ENCODE data around the gene DIAPH1. TPM values are rescaled to one million over a fixed set of nuclear protein-coding genes. Genes with fewer than 3 reads are reported as not detected.

DIAPH1 gene
- total RNA-seq, 3 donors from 2014 or later = 58.8 to 64.8 (median 63.6) TPM

DNA sequence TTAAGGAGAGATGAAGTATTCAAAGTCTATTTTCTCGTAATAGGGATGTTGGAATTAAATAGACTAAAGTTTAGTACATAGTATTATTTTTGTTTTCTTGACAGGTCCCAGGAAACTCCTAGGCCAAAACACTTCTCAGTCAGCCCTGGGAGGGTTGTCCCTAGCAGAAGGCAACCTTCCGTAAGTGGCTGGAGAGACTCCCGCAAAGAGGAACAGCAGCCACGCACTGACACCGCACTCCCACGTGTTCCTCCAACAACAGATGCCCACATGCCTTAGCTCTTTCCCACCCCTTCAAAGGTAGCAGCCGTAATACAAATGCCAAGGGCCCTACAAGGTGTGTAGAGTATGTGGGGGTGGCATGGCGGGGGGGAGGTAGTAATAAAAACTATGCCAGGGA is 101.5 kb downstream of the DIAPH1 start:
- no peak for DNase-seq (ENCODE audit: low spot score in 2 of 2)
- intact Hi-C loops (cut with DNase I; ENCODE audit: low total_unique reads) = no loop called here
- Histone ChIP-seq H3K4me1 (peaks cover 7 to 21% of the 10 kb centered on the region in 2 donors), H3K27ac (peak overlapping the region in 1 of 2 donors; percentile 52), H3K27me3 (no peaks in the 10 kb centered on the region), H3K36me3 (no peaks in the 10 kb centered on the region), H3K9me3 (no peaks in the 10 kb centered on the region), H3K4me3 (no peak overlapping the region)
- TF ChIP-seq POLR2A (IDR thresholded peaks at IDR 0.05) = no peak
- TF ChIP-seq, protein P1, sequence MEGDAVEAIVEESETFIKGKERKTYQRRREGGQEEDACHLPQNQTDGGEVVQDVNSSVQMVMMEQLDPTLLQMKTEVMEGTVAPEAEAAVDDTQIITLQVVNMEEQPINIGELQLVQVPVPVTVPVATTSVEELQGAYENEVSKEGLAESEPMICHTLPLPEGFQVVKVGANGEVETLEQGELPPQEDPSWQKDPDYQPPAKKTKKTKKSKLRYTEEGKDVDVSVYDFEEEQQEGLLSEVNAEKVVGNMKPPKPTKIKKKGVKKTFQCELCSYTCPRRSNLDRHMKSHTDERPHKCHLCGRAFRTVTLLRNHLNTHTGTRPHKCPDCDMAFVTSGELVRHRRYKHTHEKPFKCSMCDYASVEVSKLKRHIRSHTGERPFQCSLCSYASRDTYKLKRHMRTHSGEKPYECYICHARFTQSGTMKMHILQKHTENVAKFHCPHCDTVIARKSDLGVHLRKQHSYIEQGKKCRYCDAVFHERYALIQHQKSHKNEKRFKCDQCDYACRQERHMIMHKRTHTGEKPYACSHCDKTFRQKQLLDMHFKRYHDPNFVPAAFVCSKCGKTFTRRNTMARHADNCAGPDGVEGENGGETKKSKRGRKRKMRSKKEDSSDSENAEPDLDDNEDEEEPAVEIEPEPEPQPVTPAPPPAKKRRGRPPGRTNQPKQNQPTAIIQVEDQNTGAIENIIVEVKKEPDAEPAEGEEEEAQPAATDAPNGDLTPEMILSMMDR (IDR thresholded peaks at IDR 0.05) = no peak
- no peak for TF ChIP-seq POLR2AphosphoS5 (IDR thresholded peaks at IDR 0.05)

DNA sequence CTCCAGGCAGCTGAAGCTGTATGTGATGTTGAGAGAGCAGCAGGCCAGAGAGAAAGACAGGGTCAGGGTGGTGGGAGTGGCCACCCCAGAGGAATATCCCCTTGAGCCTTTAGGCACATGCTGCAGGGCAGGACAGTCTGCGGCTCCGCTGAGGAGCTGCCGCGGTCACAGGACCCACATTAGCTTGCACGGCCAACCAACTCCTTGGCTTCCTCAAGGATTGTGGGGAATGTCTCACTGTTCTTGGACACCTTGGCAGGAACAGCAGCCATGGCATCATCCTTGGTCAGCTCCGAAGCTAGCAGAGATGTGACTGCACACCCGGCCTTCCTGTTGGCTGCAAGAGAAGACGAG is 102.2 kb downstream of the DIAPH1 start:
- no peak for TF ChIP-seq POLR2A (IDR thresholded peaks at IDR 0.05)
- Histone ChIP-seq H3K27me3 (no peaks in the 10 kb centered on the region), H3K36me3 (no peaks in the 10 kb centered on the region), H3K4me1 (peaks cover 7 to 15% of the 10 kb centered on the region in 2 donors), H3K9me3 (no peaks in the 10 kb centered on the region), H3K27ac (peak overlapping the region; percentile 52 to 90), H3K4me3 (no peak overlapping the region)
- DNase-seq (ENCODE audit: low spot score in 2 of 2) = no peak
- intact Hi-C loops (cut with DNase I; ENCODE audit: low total_unique reads) = no loop called here

DNA sequence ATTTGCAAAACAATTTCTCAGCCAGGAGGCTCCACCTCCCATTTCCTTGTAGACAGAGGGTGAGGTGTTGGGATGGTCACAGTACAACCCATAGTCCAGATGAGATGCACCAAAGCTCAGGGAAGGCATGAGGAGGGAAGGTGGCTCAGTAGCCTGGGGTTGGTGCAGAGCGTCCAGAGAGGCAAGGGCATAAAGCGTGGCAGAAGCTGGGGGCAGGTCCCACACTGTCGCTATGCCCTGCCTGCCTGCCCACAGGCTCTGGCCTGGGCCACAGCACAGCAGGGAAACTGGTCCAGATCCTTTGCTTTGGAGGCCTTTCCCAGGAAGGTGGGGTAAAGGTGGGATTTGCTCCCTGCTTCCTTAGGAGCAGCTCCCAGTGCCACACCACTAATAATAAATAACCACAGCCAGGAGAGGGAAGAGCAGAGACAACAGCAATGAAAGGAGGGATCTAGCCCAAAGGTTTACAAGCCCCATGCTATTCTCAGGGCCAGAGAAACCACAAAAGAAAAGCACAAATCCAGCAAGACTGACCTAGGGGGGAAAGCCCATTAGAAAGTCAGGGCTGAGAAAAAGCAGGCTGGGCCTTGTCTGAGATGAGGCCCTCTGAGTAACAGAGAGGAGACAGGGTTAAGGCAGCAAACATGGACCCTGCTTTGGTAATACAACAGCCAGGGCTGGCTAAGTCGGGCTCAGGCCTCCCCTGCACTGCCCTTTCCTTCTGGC is 102.7 kb downstream of the DIAPH1 start:
- intact Hi-C loops (cut with DNase I; ENCODE audit: low total_unique reads) = no loop called here
- Histone ChIP-seq H3K27ac (peak overlapping the region; percentile 52 to 90), H3K4me1 (peaks cover 7 to 9% of the 10 kb centered on the region in 2 donors)

DNA sequence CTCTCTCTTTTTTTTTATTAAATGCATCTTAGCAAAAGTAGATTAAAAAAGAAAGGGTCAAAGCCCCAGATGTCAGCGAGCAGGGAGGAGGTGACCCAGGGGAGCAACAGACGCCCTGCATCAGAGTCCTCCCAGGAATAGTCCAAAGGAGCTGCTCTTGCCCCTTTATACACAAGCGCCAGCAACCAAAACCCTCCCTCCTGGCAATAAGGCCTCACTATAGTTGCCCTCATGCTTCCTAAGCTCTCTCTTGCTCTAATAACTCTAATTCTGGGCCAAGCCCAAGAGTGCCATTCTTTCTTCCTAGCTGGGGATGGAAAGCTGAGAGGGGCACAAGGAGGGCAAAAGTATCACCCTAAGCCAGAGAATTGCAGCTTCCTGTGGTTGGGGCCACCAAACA is 103.7 kb downstream of the DIAPH1 start:
- peaks cover 7 to 9% of the 10 kb centered on the region in 2 donors for H3K4me1 ChIP-seq
- intact Hi-C loops (cut with DNase I; ENCODE audit: low total_unique reads) = no loop called here
- no peaks in the 10 kb centered on the region for H3K9me3 ChIP-seq
- peak overlapping the region; percentile 89 to 90 for H3K27ac ChIP-seq
- no peak overlapping the region for H3K4me3 ChIP-seq
- no peaks in the 10 kb centered on the region for H3K36me3 ChIP-seq
- DNase-seq (ENCODE audit: low spot score in 2 of 2) = no peak
- no peak for TF ChIP-seq POLR2A (IDR thresholded peaks at IDR 0.05)
- no peak for TF ChIP-seq POLR2AphosphoS5 (IDR thresholded peaks at IDR 0.05)
- TF ChIP-seq, protein P1 (IDR thresholded peaks at IDR 0.05) = no peak
- no peaks in the 10 kb centered on the region for H3K27me3 ChIP-seq

More for the DNA sequence above, 102.7 kb downstream of the DIAPH1 start:
- no peak for DNase-seq (ENCODE audit: low spot score in 2 of 2)
- TF ChIP-seq, protein P1 (IDR thresholded peaks at IDR 0.05) = no peak
- TF ChIP-seq POLR2A (IDR thresholded peaks at IDR 0.05) (no peak), POLR2AphosphoS5 (IDR thresholded peaks at IDR 0.05) (no peak)
- H3K4me3 ChIP-seq = no peak overlapping the region
- no peaks in the 10 kb centered on the region for H3K36me3 ChIP-seq
- no peaks in the 10 kb centered on the region for H3K27me3 ChIP-seq
- no peaks in the 10 kb centered on the region for H3K9me3 ChIP-seq

DNA sequence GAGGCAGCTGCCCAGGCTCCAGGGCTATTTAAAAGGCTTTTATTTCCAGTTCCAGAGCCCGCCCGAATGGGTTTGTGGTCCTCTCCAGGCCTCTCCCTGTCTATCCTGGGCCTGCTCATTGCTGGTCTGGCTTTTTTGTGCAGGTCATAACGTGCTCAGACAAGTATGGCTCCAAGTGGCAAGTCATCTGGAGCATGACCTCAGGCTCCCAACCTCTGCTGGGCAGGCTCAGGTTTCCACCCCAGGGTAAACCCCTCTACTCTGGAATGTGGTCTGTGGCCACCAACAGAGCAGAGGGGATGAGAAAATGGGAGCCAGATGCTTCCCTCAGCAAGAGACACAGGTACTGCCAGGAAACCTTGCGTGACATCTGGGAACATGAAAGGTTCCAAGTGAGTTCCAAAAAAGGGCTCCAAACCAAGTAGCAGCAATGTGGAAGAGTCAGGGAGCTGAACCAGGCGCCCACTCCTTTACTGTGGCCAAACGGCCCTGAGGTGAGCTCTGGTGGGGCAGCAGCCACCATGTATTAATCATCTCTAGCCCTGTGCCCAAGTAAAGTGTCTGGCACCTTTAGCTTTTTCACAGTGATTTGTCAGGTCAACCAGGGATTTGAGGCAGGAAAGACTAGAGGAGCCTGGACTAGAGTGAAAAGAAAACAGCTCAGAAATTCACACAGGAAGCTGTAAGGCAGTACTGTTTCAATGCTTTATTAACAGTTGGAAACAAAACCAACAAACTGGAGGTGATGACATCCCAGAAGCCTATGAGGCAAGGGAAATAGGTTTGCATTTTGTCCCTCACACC is 104.3 kb downstream of the DIAPH1 start:
- Histone ChIP-seq H3K4me1 (peaks cover 7 to 9% of the 10 kb centered on the region in 2 donors), H3K4me3 (peak overlapping the region; percentile 59 to 66 (median 60)), H3K9me3 (no peaks in the 10 kb centered on the region), H3K27me3 (no peaks in the 10 kb centered on the region), H3K36me3 (no peaks in the 10 kb centered on the region), H3K27ac (peak overlapping the region; percentile 89 to 90)
- TF ChIP-seq POLR2A (IDR thresholded peaks at IDR 0.05) (no peak), POLR2AphosphoS5 (IDR thresholded peaks at IDR 0.05) (no peak)
- TF ChIP-seq, protein P1 (IDR thresholded peaks at IDR 0.05) = no peak
- DNase-seq (ENCODE audit: low spot score in 2 of 2) = peak in 1 of 2 donors; percentile 79
- intact Hi-C loops (cut with DNase I; ENCODE audit: low total_unique reads) = loop anchor here (5.0 kb wide), 1 partner anchor 802 kb away; no protein-coding TSS in a partner anchor

Measured in breast epithelium (tissue), 4 donors.